SK-N-SH treated with all-trans-retinoic acid at 6 μM for 48 hours (cell line): ENCODE measurements around the gene TSPAN18.

Experiments
- ATAC-seq: fragments of 200-7000 bp; cut with Tn5 transposase; 3 replicates; pipeline ENCODE4 v1.9.1; 2020; ENCODE audit warnings: mild to moderate bottlenecking, moderate library complexity
- ARNTL ChIP-seq: fragments of 450-650 bp; formaldehyde crosslinking; IDR thresholded peaks from 2 replicates; pipeline ENCODE4 v1.5.0; 2020; ENCODE audit warnings: low read depth, mild to moderate bottlenecking, moderate library complexity, borderline replicate concordance
- BACH2 ChIP-seq: fragments of 250-450 bp; sonication (Bioruptor Pico); IDR thresholded peaks from 2 replicates; pipeline ENCODE4 v1.9.0; 2021; ENCODE audit warnings: mild to moderate bottlenecking, borderline replicate concordance
- CREB5 ChIP-seq: fragments of 250-450 bp; sonication (Bioruptor Pico); IDR thresholded peaks from 2 replicates; pipeline ENCODE4 v1.5.1; 2020; ENCODE audit warnings: low read depth, mild to moderate bottlenecking, moderate library complexity
- ESRRG ChIP-seq: fragments of 250-450 bp; sonication (Bioruptor Pico); IDR thresholded peaks from 2 replicates; pipeline ENCODE4 v1.6.1; 2021; ENCODE audit warnings: mild to moderate bottlenecking
- GLIS3 ChIP-seq: fragments of 250-450 bp; sonication (Bioruptor Pico); IDR thresholded peaks from 2 replicates; pipeline ENCODE4 v1.5.0; 2020; ENCODE audit warnings: mild to moderate bottlenecking, moderate library complexity
- ISL1 ChIP-seq: fragments of 250-450 bp; sonication (Bioruptor Pico); IDR thresholded peaks from 2 replicates; pipeline ENCODE4 v2.1.2; 2022; ENCODE audit warnings: mild to moderate bottlenecking, moderate library complexity
- OSR1 ChIP-seq: fragments of 250-450 bp; sonication (Bioruptor Pico); IDR thresholded peaks from 2 replicates; pipeline ENCODE4 v1.8.0; 2022; ENCODE audit warnings: moderate library complexity, mild to moderate bottlenecking, inconsistent platforms
- POU6F1 ChIP-seq: fragments of 250-450 bp; sonication (Bioruptor Pico); IDR thresholded peaks from 2 replicates; pipeline ENCODE4 v1.8.0; 2021; ENCODE audit warnings: low read depth, mild to moderate bottlenecking, moderate library complexity, borderline replicate concordance
- PPARA ChIP-seq: fragments of 250-450 bp; sonication (Bioruptor Pico); IDR thresholded peaks from 2 replicates; pipeline ENCODE4 v1.5.0; 2020; ENCODE audit warnings: mild to moderate bottlenecking, borderline replicate concordance
- SNAI2 ChIP-seq: fragments of 250-450 bp; sonication (Bioruptor Pico); IDR thresholded peaks from 2 replicates; pipeline ENCODE4 v1.5.0; 2020; ENCODE audit warnings: mild to moderate bottlenecking, moderate library complexity
- TCF4 ChIP-seq: fragments of 250-450 bp; sonication (Bioruptor Pico); IDR thresholded peaks from 2 replicates; pipeline ENCODE4 v1.8.0; 2021; ENCODE audit warnings: mild to moderate bottlenecking, moderate library complexity, borderline replicate concordance
- TOX ChIP-seq: fragments of 250-450 bp; sonication (Bioruptor Pico); IDR thresholded peaks from 2 replicates; pipeline ENCODE4 v1.8.0; 2021; ENCODE audit warnings: mild to moderate bottlenecking, moderate library complexity, borderline replicate concordance
- ZC3H10 ChIP-seq: fragments of 250-450 bp; sonication (Bioruptor Pico); IDR thresholded peaks from 2 replicates; pipeline ENCODE4 v1.5.1; 2021; ENCODE audit warnings: mild to moderate bottlenecking, moderate library complexity
- ZNF565 ChIP-seq: fragments of 450-650 bp; formaldehyde crosslinking; conservative IDR thresholded peaks from 2 replicates; pipeline ENCODE4 v1.5.0; 2020; ENCODE audit warnings: low read depth, mild to moderate bottlenecking, moderate library complexity
- ZNF70 ChIP-seq: fragments of 450-650 bp; formaldehyde crosslinking; IDR thresholded peaks from 2 replicates; pipeline ENCODE4 v1.5.0; 2020; ENCODE audit warnings: mild to moderate bottlenecking, moderate library complexity
- ZNF8 ChIP-seq: fragments of 450-650 bp; formaldehyde crosslinking; IDR thresholded peaks from 2 replicates; pipeline ENCODE4 v1.5.0; 2020; ENCODE audit warnings: mild to moderate bottlenecking, moderate library complexity
- TF ChIP-seq, protein P1 (sequence below): fragments of 250-450 bp; sonication (Bioruptor Pico); IDR thresholded peaks from 2 replicates; pipeline ENCODE4 v1.5.1; 2021; ENCODE audit warnings: mild to moderate bottlenecking, moderate library complexity
- TF ChIP-seq, protein P2 (sequence below): fragments of 250-450 bp; sonication (Bioruptor Pico); IDR thresholded peaks from 2 replicates; pipeline ENCODE4 v1.5.0; 2020; ENCODE audit warnings: mild to moderate bottlenecking, moderate library complexity

Gene TSPAN18

GRCh38 chr11:44966694-44967093, 239.9 kb downstream of the TSPAN18 start:
- no peak for ATAC-seq
- TF ChIP-seq ZC3H10 (CRISPR knock-in tag): no peak
- TF ChIP-seq ARNTL (CRISPR knock-in tag): no peak
- no peak for TF ChIP-seq TOX
- no peak for TF ChIP-seq GLIS3
- TF ChIP-seq, protein P1, sequence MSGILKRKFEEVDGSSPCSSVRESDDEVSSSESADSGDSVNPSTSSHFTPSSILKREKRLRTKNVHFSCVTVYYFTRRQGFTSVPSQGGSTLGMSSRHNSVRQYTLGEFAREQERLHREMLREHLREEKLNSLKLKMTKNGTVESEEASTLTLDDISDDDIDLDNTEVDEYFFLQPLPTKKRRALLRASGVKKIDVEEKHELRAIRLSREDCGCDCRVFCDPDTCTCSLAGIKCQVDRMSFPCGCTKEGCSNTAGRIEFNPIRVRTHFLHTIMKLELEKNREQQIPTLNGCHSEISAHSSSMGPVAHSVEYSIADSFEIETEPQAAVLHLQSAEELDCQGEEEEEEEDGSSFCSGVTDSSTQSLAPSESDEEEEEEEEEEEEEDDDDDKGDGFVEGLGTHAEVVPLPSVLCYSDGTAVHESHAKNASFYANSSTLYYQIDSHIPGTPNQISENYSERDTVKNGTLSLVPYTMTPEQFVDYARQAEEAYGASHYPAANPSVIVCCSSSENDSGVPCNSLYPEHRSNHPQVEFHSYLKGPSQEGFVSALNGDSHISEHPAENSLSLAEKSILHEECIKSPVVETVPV (CRISPR knock-in tag): no peak
- no peak for TF ChIP-seq SNAI2
- no peak for TF ChIP-seq ISL1 (CRISPR knock-in tag)
- no peak for TF ChIP-seq BACH2 (CRISPR knock-in tag)
- no peak for TF ChIP-seq PPARA (CRISPR knock-in tag)

GRCh38 chr11:44967930-44968496, 241.3 kb downstream of the TSPAN18 start:
- no peak for ATAC-seq
- no peak for TF ChIP-seq ZNF8 (CRISPR knock-in tag)
- no peak for TF ChIP-seq TOX
- TF ChIP-seq BACH2 (CRISPR knock-in tag): no peak
- TF ChIP-seq POU6F1: no peak
- TF ChIP-seq CREB5 (CRISPR knock-in tag): no peak
- no peak for TF ChIP-seq ZNF565 (CRISPR knock-in tag)

- no peak for TF ChIP-seq OSR1
- TF ChIP-seq ISL1 (CRISPR knock-in tag): peak; percentile 17; the same call in 1 of the 2 replicates
- peak; percentile 23; the same call in 1 of the 2 replicates for TF ChIP-seq ZNF70 (CRISPR knock-in tag)
- ATAC-seq: no peak
Measured at GRCh38 chr11:44968510-44968909, 241.7 kb downstream of the TSPAN18 start.

DNA sequence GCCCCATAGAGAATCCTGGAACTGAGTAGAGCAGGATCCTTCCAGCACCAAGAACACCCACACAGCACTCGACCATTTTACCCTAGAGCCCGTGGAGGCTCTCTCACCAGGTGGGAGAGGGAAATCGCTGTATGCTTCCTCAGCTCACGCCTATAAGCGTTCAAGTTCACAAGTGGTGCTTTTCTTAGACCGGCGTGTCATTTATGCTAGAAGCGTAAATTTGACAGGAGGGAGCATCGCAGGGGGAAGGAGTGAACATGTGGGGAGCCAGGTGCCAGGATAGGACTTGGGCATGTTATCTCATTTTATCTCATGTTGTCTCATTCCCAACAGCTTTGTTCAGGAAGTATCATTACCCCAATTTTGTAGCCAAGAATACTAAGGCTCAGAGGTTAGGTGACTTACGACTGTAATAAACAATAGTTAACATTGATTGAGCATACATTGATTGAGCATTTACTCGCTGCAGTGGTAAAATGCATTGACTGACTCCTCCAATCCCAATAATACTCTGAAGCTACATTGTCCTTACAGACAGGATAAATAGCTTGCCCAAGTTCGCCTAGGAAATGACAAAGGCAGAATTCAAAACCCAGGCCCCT, 243.0 kb downstream of the TSPAN18 start:
- no peak for ATAC-seq
- TF ChIP-seq TCF4 (no peak), ARNTL (CRISPR knock-in tag) (no peak)

- TF ChIP-seq TOX (no peak), ESRRG (CRISPR knock-in tag) (no peak), ISL1 (CRISPR knock-in tag) (no peak), PPARA (CRISPR knock-in tag) (no peak), BACH2 (CRISPR knock-in tag) (no peak), ZNF8 (CRISPR knock-in tag) (no peak), POU6F1 (no peak)
- TF ChIP-seq, protein P2, sequence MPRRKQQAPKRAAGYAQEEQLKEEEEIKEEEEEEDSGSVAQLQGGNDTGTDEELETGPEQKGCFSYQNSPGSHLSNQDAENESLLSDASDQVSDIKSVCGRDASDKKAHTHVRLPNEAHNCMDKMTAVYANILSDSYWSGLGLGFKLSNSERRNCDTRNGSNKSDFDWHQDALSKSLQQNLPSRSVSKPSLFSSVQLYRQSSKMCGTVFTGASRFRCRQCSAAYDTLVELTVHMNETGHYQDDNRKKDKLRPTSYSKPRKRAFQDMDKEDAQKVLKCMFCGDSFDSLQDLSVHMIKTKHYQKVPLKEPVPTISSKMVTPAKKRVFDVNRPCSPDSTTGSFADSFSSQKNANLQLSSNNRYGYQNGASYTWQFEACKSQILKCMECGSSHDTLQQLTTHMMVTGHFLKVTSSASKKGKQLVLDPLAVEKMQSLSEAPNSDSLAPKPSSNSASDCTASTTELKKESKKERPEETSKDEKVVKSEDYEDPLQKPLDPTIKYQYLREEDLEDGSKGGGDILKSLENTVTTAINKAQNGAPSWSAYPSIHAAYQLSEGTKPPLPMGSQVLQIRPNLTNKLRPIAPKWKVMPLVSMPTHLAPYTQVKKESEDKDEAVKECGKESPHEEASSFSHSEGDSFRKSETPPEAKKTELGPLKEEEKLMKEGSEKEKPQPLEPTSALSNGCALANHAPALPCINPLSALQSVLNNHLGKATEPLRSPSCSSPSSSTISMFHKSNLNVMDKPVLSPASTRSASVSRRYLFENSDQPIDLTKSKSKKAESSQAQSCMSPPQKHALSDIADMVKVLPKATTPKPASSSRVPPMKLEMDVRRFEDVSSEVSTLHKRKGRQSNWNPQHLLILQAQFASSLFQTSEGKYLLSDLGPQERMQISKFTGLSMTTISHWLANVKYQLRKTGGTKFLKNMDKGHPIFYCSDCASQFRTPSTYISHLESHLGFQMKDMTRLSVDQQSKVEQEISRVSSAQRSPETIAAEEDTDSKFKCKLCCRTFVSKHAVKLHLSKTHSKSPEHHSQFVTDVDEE (CRISPR knock-in tag): no peak
- ATAC-seq: no peak
Measured at GRCh38 chr11:44970293-44970692, 243.5 kb downstream of the TSPAN18 start.
